ENCODE results near the gene CCDC68. TPM values are rescaled to one million over a fixed set of nuclear protein-coding genes. Genes with fewer than 3 reads are reported as not detected.

Gene CCDC68
- total and polyA plus RNA-seq, 2 of the 4 experiments (the other 2 are of a cell fraction), result 0.46 to 0.54 TPM

GRCh38 chr18:54946149-54946581, 13.1 kb downstream of the CCDC68 start:
- intact Hi-C loops (cut with micrococcal nuclease), result no loop called here
- peak overlapping the region; percentile 99 for H3K9ac ChIP-seq (ENCODE audit: low read depth, low read length)
- DNase-seq, result peak; percentile 33

More at GRCh38 chr18:54946149-54946581, 13.1 kb downstream of the CCDC68 start:
- BruUV-seq (replicated peaks), result no TSS peak
- Histone ChIP-seq H3K23ac (ENCODE audit: low read depth, low read length) (peak overlapping the region; percentile 99), H4K20me1 (ENCODE audit: insufficient read depth, low read length) (no peaks in the 10 kb centered on the region), H3K4me2 (ENCODE audit: low read depth, low read length) (peak overlapping the region; percentile 100), H3K56ac (ENCODE audit: extremely low read depth, insufficient read depth, low read length) (peak overlapping the region; percentile 94), H3K27ac (ENCODE audit: insufficient read depth, low read length) (peak overlapping the region; percentile 99), H2AFZ (replicated peaks; ENCODE audit: low read length, poor library complexity) (peak overlapping the region; percentile 92), H2AK5ac (ENCODE audit: low read depth, low read length) (peak overlapping the region; percentile 77; the same call in 1 of the 2 replicates), H2BK120ac (ENCODE audit: low read depth, low read length) (peak overlapping the region; percentile 99), H3K18ac (ENCODE audit: low read depth, low read length) (peak overlapping the region; percentile 99), H3K9me1 (ENCODE audit: insufficient read depth, low read length) (peaks cover 13% of the 10 kb centered on the region), H2BK5ac (ENCODE audit: low read depth, low read length, poor library complexity, severe bottlenecking) (peak overlapping the region; percentile 91), H3K4me1 (ENCODE audit: control insufficient read depth, insufficient read depth, low read length) (peaks cover 12% of the 10 kb centered on the region), H3K79me1 (ENCODE audit: low read depth in 1 of 2, low read length in 2 of 2) (peaks cover 0 to 20% of the 10 kb centered on the region in 2 experiments; a peak in 2 of 4 replicates), H3K27me3 (ENCODE audit: control insufficient read depth, insufficient read depth, low read length) (no peaks in the 10 kb centered on the region), H2BK15ac (ENCODE audit: low read depth, low read length) (peak overlapping the region; percentile 96), H3K4ac (ENCODE audit: low read depth, low read length) (peak overlapping the region; percentile 94), H4K5ac (ENCODE audit: low read depth, low read length) (peak overlapping the region; percentile 97), H2BK20ac (ENCODE audit: low read depth, low read length) (peak overlapping the region; percentile 95), H3K36me3 (ENCODE audit: control insufficient read depth, insufficient read depth, low read length) (no peaks in the 10 kb centered on the region), H3K4me3 (ENCODE audit: insufficient read depth, low read depth, low read length) (peak overlapping the region; percentile 68), H4K91ac (ENCODE audit: insufficient read depth, low read depth, low read length) (peak overlapping the region; percentile 95), H3K9me3 (ENCODE audit: control insufficient read depth, insufficient read depth, low read length) (no peaks in the 10 kb centered on the region), H2AK9ac (replicated peaks; ENCODE audit: low read depth, low read length, poor library complexity) (no peak overlapping the region), H3K14ac (replicated peaks; ENCODE audit: low read depth, low read length) (peak overlapping the region; percentile 99), H4K8ac (ENCODE audit: low read depth in 2 of 2, low read length in 2 of 2) (peak overlapping the region; percentile 70 to 98)
- ChIA-PET CTCF (no interaction called here), POLR2A (ENCODE audit: unreplicated experiment) (no interaction called here)
- ATAC-seq (ENCODE audit: low read depth), result peak; percentile 43
- dilution Hi-C loops (cut with HindIII; ENCODE audit: low sequenced_read_pairs, unreplicated experiment) (no loop called here), in situ Hi-C loops (cut with MboI; ENCODE audit: low sequenced_read_pairs) (no loop called here)
- TF ChIP-seq MAZ (IDR thresholded peaks at IDR 0.05; ENCODE audit: borderline replicate concordance, low read depth, low read length) (no peak), CEBPB (IDR thresholded peaks at IDR 0.05; ENCODE audit: low read depth, low read length) (peak; percentile 72)
- WGBS, 2 experiments (ENCODE audit: extremely low coverage in 2 of 2, insufficient read length in 1 of 2), result no CpG with 5 or more reads among the region's 7 CpGs

Measured in IMR-90 (cell line).